GM21447 (cell line): ENCODE results near the gene C1QTNF5.

Experiments used
- ATAC-seq: cut with Tn5 transposase; IDR thresholded peaks from one replicate; pipeline ENCODE4 v1.9.1; 2021; ENCODE audit not compliant: unreplicated experiment

The C1QTNF5 gene

GRCh38 chr11:119373059-119373920, 32.6 kb upstream of the C1QTNF5 start:
- no peak for ATAC-seq

- ATAC-seq = no peak
These were observed 31.8 kb upstream of the C1QTNF5 start for GRCh38 chr11:119372260-119373058.

GRCh38 chr11:119371778-119372182, 31.1 kb upstream of the C1QTNF5 start:
- ATAC-seq = no peak

- ATAC-seq = no peak
These were observed 30.5 kb upstream of the C1QTNF5 start for GRCh38 chr11:119371067-119371601.

GRCh38 chr11:119370486-119371046, 29.9 kb upstream of the C1QTNF5 start:
- ATAC-seq = no peak

GRCh38 chr11:119369132-119369925, 28.6 kb upstream of the C1QTNF5 start:
- ATAC-seq = no peak

GRCh38 chr11:119368121-119369034, 27.7 kb upstream of the C1QTNF5 start:
- no peak for ATAC-seq

- ATAC-seq = no peak
These were observed 27.0 kb upstream of the C1QTNF5 start for GRCh38 chr11:119367661-119368120.

GRCh38 chr11:119366690-119367620, 26.3 kb upstream of the C1QTNF5 start:
- ATAC-seq = no peak

- no peak for ATAC-seq
These were observed 24.4 kb upstream of the C1QTNF5 start for GRCh38 chr11:119365071-119365591.

GRCh38 chr11:119363851-119364590, 23.3 kb upstream of the C1QTNF5 start:
- ATAC-seq = no peak

GRCh38 chr11:119363081-119363850, 22.6 kb upstream of the C1QTNF5 start:
- no peak for ATAC-seq

GRCh38 chr11:119362741-119363080, 22.0 kb upstream of the C1QTNF5 start:
- no peak for ATAC-seq

- ATAC-seq = no peak
These were observed 21.4 kb upstream of the C1QTNF5 start for GRCh38 chr11:119361941-119362725.

GRCh38 chr11:119361056-119361787, 20.5 kb upstream of the C1QTNF5 start:
- ATAC-seq = no peak
